NAMALWA (cell line): ENCODE results near the gene TCERG1.

ENCODE experiments used
- DNase-seq: peaks from one replicate; pipeline ENCODE4 v3.0.0-alpha.2; 2015; ENCODE audit warnings: low spot score

TCERG1 gene

DNA sequence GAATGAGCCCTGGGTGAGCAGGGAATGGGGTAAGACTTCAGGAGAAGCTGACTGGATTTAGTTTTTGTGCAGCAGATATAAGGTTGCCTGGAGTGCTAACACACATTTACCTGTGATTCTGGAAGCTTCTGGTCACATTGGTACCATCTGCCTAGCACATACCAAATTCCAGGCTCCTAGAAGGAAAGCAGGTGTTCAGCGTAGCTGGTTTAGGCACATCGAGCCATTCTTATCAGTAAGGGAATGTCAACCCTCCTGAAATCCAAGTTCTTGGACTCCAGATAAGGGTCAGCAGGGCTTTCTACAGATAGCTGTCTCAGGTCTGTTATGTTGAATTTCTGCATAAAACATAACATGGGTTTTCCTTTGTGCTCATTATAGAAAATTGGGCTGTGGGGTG is 10.3 kb downstream of the TCERG1 start:
- DNase-seq: no peak

DNA sequence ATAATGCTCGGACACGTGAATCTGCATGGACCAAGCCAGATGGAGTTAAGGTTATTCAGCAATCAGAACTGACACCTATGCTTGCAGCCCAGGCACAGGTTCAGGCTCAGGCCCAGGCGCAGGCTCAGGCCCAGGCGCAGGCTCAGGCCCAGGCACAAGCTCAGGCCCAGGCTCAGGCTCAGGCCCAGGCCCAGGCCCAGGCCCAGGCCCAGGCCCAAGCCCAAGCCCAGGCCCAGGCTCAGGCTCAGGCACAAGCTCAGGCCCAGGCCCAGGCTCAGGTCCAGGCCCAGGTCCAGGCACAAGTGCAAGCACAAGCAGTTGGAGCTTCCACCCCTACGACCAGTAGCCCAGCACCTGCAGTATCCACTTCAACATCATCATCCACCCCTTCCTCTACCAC is 11.8 kb downstream of the TCERG1 start:
- DNase-seq: no peak

DNA sequence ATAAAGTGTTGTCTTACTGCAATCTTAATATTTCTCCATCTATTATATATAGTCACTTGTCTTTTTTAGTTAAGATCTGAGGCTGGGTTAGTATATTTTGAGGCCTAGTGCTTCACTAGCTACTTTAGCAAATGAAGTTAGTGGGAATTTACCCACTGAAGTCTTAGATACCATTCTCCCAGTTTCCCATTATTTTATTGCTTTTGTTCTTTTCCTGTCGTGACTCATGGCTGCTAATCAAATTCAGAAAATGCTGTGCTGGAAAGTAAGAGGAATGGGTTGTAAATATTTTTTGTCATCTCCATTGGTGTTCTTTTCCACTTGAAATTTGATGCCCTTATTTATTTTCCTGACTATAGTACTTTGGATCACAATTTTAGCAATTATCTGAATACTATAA is 14.2 kb downstream of the TCERG1 start:
- DNase-seq: no peak

DNA sequence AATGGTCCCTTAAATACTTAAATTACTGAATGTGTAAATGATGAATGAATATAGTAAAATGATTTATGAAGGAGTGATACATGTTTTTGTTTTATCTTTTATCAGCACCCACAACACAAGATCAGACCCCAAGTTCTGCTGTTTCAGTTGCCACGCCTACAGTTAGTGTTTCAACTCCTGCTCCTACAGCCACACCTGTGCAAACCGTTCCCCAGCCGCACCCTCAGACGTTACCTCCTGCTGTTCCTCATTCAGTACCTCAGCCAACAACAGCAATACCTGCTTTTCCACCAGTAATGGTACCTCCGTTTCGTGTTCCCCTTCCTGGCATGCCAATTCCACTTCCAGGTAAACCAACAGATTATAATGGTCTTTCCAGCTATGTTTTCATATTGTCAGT is 16.3 kb downstream of the TCERG1 start:
- DNase-seq: no peak

DNA sequence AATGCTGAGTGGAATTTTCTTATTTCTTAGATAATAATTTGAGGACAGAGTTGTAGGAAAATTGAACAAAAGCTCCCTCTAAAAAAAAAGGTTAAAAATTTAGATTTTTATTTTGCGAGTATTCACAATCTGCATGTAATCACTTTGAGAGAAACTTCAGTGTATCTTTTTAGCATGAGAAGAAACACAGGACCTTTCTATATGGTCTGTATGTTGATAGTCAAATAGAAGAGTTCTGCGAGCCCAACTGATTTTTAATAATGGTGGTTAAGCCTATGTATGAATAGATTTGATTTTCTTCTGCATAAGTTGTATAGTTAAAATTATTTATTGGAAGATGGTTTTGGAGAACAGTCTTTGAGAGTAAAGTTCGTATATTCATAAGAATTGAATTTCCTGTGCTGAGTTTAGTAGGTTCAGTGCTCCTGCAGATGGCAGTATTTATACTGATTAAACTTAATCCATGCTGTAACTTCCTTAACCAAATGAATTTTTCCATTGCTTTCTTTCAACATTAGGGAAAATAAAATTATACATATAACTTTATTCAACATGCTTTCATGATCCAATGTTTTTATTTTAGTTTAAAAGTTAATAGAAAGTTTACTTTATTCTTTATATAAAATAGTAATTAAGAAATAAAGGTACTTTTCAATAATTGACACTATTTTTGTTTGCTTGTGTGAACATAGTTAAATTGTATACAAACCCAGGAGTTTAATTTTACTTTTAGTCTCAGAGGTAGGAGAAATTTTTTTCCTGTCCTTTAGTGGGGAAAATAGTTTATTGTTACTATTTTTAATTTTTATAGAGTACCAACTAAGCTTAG is 19.6 kb downstream of the TCERG1 start:
- DNase-seq: peak; percentile 35

DNA sequence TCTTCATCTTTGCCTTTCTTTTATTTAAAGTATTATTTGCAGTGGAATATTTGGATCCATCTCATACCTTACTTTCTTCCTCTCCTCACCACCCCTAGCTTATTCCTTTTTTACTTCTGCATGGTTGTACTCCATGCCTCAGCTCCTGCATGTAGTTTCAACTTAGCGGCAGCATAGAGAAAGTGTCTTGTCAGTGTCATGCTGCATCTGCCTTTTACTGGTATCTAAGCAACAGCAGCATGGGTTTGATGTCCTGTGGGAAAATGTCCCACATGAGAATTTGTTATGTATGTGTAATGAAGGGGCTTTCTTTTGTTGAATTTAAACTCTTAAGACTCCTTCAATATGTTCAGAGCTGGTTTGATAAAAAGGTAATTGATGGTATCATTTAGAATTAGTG is 20.6 kb downstream of the TCERG1 start:
- DNase-seq: no peak

DNA sequence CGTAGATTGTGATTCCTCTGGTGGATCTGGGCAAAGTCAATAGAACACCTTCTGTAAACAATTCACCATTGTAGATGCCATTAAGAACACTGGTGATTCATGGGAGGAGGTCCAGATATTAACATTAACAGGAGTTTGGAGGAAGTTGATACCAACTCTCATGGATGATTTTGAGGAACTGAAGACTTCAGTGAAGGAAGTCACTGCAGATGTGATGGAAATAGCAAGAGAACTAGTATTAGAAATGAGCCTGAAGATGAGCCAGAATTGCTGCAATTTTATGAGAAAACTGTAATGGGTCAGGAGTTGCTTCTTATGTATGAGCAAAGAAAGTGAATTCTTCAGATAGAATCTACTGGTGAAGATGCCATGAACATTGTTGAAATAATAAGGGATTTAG is 26.9 kb downstream of the TCERG1 start:
- DNase-seq: no peak

DNA sequence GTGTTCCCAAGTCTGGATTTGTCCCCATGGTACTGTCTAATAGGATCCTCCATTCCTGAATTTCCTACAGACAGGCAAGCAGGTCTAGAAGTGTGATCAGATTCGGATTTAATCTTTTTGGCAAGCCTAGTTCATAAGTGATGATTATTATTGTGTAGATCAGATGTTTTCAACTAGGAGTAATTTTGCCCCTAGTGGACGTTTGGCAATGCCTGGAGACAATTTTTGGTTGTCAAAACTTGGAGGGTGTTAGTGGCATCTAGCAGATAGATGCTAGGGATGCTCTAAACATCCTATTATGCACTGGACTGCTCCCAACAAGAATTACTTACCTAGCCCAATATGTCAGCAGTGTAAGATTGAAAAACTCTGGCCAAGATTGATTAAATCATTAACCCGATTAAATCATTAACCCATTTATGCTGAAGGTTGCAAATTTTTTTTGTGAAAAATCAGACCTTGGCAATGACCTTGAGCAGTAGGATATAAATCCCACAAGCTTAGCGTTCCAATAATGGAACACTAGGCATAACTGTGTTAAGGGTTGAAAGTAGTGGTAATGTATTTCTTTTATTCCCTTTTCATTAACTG is 28.2 kb downstream of the TCERG1 start:
- peak; percentile 49 for DNase-seq

DNA sequence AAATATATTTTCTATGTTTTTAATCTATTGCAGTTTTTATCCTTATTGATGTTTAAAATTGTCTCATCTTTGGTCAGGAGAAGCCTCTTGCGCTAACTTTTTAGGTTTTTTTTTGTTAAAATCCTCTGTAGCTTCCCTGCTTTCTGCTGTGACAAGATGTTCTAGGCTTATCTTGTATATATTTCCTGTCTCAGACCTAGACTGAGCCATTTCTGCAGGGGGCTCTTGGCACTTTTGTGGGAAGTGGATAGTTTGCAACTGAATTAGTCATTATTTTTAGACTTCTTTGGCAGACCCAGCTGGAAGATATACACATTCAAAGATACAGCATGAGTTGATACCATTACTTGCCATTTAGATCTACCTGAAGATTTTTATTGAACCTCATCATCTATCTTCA is 28.8 kb downstream of the TCERG1 start:
- DNase-seq: no peak

DNA sequence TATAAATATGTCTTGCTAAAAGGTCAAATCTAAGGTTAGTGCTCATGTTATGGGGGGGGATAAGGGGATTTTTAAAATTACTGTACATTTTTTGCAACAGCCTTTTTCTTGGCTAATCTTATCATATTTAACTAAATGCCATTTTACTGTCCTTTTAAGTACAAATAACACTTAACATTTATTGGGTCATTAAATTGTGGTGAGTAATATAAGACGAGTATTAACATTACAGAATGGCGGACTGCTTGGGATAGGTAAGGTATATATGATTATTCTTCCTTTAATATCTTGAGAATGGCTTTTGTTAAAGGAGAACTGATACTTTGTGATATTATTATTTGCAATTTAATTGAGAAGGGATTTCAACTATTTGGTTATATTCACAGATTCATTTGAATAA is 35.6 kb downstream of the TCERG1 start:
- no peak for DNase-seq

DNA sequence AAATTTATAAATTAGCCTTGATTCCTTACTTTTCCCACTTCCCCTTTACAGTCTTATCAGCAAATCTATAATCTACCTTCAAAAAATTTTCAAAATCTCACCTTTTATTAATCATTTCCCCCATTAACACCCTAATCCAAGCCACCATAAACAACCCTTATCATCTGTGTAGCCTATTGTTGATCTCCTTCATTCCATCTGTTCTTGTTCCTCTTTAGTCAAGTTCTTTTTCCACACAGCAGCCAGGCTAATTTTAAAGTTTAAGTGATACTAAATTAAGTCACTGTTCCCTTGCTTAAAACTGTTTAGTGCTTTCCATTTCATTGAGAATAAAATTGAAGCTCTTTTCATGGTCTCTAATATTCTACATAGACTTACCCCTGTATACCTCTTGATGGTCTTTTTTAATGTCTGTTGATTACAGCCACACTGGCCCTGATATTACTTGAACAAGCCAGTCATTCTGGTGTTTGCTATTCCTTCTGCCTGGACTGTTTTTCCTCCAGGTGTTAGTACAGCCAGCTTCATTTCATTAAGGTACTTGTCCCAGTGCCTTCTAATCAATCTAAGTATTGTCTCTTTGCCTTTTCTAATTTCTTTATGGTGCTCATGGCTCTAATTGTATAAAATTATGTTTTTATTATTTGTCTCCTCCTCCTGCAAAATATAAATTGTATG is 37.7 kb downstream of the TCERG1 start:
- no peak for DNase-seq

DNA sequence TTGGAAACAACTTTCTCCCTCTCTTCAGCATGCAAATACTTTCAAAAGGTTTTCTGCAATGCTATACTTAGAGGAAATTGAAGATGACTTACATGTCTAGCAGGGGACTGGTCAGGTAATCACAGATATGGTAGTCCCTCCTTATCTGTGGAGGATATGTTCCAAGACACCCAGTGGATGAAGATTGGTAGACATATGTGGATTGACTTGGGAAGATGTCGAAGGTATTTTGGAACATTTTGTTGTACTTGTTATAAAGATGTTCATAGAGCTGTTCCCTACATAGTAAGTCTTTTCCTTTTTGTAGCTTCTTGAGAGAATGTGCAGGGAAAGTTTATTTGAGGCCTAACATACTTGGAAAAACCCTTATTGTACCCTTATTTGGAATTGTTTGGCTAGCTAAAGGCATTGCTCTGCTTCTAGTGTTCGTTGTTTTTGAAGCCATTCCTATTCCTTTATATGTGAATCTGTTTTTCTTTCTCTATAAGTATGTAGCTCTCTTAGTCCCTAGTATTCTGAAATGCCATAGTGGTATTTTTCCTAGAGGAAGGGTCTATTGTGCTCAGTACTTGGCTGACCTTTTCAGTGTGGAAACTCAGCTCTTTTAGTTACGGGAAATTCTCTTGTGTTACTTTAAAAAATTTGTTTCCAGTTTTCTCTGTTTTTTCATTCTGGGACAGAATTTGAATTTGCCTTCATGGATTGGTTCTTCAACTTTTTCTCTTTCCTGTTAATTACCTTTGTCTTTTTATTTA is 43.1 kb downstream of the TCERG1 start:
- no peak for DNase-seq

DNA sequence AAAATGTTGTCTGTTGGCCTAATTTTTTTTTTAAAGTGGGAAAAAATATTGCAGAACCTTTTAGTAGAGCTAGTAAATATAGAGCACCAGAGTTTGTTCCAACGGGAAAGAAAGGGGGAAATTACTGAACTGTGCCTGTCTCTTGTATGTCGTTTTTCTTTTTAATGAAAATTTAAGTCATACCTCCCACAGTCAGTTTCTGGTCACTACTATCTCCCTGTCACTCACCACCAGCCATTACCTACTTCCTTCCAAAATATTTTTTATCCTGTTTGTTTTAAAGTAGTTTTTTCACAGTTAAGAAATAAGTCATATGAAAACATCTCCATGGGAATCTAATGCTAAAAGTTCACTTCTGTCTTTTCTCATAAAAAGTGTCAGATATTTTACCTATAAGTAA is 47.5 kb downstream of the TCERG1 start:
- no peak for DNase-seq

DNA sequence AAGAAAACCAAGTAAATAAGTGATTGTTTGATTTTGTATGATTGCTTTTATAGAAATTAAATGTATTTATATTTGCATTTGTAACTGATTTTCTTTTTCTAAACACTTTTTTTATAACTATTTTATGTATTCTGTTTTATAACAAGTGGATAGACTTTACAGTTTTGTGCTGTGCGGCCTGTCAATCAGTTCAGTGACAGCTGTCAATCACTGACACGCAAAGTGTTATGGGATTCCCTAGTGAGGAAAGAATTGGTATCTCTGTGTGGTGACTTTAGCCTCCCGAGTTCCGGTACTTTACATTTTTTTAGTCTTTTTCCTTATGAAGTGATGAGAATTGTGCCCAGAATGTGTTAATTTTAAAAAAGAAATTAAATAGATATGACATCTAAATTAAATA is 52.5 kb downstream of the TCERG1 start:
- DNase-seq: no peak

DNA sequence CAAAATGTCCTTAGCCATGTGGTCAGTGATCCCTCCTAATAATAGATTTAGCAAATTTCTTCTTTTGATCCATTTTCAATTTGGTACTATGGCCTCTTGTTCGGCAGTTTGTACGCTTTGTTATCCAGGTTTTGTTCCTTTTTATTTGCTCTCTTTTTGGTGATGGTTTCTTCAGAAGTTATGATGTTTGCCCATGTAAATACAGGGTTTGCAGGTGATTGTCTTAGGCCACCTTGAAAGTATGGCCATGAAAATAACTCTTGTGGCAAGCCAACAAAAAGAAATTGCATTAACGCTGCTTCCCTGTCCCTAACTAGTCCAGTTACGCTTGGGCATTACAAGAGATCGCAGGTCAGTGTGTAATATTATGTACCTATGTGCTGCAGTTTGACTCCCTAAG is 60.3 kb downstream of the TCERG1 start:
- DNase-seq: no peak

DNA sequence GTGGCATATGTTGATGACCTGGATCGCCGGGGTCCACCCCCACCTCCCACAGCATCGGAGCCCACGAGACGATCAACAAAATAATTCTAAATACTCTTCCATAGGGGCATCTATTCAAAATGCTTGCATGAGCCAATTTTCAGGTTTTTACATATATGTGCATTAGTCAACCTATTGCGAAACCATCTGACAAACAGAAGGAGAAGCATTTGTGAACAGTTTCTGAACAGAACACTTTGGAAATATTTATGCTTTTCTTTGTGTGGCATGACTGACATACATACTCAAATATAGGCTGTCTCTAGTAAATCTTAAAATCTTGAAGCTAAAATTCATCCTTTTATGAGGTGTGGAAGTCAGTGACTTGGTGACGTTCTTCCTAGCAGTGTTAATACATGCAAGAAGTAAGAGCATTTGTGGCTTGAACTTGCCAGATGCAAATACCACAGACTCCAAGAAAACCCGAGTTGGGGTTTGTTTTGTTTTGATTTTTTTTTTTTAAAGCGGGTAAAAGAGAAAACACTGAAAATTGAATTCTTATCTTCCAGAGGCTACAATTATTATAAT is 63.5 kb downstream of the TCERG1 start:
- DNase-seq: no peak

DNA sequence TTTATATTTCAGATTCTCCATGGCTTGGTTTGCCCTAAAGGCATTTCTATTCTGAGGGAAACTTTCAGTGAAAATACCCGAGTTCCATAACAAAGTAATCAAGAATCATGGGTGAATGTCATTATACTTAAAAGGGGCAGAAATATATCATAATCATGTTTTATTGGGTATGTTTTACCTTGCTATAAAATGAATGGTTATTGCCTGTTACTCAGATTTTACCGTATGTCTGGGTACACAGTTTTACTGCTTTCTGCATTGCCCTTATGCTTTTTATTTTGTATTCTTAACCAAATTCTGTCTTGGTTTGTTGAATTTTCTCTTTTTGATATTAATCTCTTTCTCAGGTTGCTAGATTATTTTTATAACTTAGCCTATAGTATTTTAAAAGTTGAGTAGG is 66.3 kb downstream of the TCERG1 start:
- no peak for DNase-seq

DNA sequence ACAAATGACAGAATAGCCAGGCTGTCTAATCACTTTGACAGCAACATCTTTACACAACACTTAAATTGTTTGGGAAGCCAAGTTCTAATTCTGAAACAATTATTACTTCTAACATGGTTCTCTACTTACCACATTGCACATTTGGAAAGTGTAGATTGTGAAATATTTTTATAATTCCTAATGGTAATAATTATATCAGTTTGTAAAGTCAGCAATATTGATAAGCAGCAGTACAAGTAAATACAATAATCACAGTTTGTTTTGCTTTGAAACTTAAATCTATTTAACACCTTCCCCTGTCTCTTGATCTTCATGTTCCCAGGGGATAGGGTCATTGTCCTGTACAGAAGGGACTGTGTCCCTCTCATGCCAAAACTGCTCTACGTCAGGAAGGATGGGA is 67.4 kb downstream of the TCERG1 start:
- DNase-seq: no peak

DNA sequence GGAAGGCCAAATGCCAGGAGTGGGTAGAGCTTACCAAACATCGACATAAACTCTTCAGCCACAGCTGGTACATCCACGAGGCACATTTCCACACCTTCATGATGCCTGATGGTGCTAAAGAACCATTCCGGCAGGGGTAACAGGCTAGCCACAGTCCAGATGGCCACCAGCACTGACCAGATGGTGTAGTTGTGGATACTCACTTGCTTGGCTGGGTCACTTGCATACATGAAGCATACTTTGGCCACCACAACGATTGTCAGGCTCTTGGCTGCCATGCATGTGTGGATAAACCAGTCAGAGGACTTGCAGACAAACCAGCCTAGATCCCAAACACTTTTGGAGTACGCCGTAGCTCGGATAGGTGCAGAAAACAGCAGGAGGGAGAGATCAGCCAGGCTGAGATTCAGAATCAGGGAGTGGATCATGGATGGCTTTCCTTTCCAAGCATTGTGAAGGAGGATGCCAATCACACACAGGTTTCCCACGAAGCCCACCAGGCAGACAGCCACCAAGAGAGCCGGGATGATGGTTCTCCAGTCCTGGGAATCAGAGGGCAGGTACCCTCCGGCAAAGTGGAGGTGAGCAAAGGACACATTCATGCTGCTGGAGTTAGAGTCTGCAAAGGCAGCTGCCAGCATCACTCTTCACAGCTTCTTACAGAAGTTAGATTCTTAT is 68.5 kb downstream of the TCERG1 start:
- no peak for DNase-seq

DNA sequence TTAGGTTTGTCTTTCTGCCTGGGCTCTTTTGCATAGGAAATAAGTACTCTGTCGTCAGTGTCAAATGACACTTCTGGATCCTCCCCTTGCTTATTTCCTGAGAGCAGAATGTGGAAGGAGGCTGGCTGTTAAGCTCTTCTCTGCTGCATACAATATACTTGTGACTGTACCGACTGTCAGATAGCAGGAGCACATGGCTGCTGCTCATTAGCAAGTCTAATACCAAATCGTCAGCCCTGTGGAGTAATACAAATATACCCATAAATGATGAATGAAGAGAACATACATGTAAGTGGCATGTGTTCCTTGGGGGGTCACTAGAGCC is 69.0 kb downstream of the TCERG1 start, which contains the start of gene GPR151:
Gene GPR151 (minus strand): TSS at position 40 of the 325 bp plus-strand sequence. CDS start 77 bp downstream, outside the sequence.
- peak; percentile 67 for DNase-seq

DNA sequence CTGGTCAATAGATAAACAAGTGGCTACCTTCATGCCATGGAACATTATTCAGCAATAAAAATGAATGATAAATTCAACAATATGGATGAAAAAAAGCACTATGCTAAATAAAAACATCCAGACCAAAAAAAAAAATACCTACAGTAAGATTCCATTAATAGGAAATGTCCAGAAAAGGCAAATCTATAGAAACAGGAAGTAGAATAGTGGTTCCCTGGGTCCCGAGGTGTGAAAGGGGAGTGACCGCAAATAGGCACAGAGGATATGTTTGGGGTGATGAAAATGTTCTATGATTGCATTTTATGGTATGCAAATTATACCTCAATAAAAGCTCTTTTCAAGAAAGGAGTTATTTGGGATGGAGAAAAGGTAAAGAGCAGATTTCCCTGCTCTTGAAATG is 72.4 kb downstream of the TCERG1 start:
- DNase-seq: no peak

DNA sequence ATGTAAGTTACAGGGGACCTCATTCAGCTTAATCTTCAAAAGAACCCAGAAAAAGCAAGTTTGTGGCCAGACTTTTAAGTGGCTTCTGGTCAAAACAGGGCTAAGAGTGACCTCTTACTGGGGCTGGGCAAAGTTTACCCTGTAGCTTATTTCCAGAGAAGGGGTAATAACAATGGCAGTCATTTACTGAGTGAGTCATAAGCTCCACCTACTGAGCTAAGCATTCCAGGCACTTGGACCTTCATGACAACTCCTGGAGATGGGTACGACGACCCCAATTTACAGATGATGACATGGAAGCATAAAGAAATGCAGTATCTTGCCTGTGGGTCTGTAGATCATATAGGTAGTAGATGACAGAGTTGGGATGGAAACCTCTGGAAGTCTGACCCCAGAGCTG is 73.6 kb downstream of the TCERG1 start:
- no peak for DNase-seq
